ENCODE measurements around the gene PCDHGA9.

- TF ChIP-seq EP300 (IDR thresholded peaks at IDR 0.05) (no peak), CTCF (IDR thresholded peaks at IDR 0.05) (peak in 1 of 6 experiments; percentile 40), POLR2A (IDR thresholded peaks at IDR 0.05) (no peak)
Observed at GRCh38 chr5:141402553-141403243, at the start of gene PCDHGA9.

Measured in upper lobe of left lung (tissue), 4 donors.